Activated CD4-positive, CD25-positive, alpha-beta regulatory T cell treated with anti-CD3 and anti-CD28 coated beads, Interleukin-2, amount 50 U/mL, for 16 hours (primary cell): ENCODE measurements around the gene GPRC5B.

Source experiments
- DNase-seq: peaks from one replicate; pipeline ENCODE4 v3.0.0-alpha.2; 2020; ENCODE audit warnings: low read depth, low spot score

Gene GPRC5B

GRCh38 chr16:19872179-19872863 is 12.3 kb downstream of the GPRC5B start:
- no peak for DNase-seq

GRCh38 chr16:19871721-19872120 is 12.9 kb downstream of the GPRC5B start:
- DNase-seq = no peak

GRCh38 chr16:19868421-19868820 is 16.2 kb downstream of the GPRC5B start:
- no peak for DNase-seq

GRCh38 chr16:19864566-19864965 is 20.1 kb downstream of the GPRC5B start:
- no peak for DNase-seq

GRCh38 chr16:19863990-19864389 is 20.7 kb downstream of the GPRC5B start:
- DNase-seq = no peak

GRCh38 chr16:19861811-19862327 is 22.8 kb downstream of the GPRC5B start:
- no peak for DNase-seq

GRCh38 chr16:19861133-19861532 is 23.5 kb downstream of the GPRC5B start:
- DNase-seq = no peak

GRCh38 chr16:19860166-19861041 is 24.2 kb downstream of the GPRC5B start:
- no peak for DNase-seq

GRCh38 chr16:19859603-19860002 is 25.0 kb downstream of the GPRC5B start:
- DNase-seq = no peak

GRCh38 chr16:19859166-19859565 is 25.5 kb downstream of the GPRC5B start:
- DNase-seq = no peak

GRCh38 chr16:19858340-19859018 is 26.2 kb downstream of the GPRC5B start:
- DNase-seq = no peak

GRCh38 chr16:19857593-19858339 is 26.9 kb downstream of the GPRC5B start:
- no peak for DNase-seq

GRCh38 chr16:19856120-19856519 is 28.5 kb downstream of the GPRC5B start:
- DNase-seq = no peak

GRCh38 chr16:19854543-19854876 is 30.1 kb downstream of the GPRC5B start:
- no peak for DNase-seq

GRCh38 chr16:19853742-19854542 is 30.7 kb downstream of the GPRC5B start:
- no peak for DNase-seq

GRCh38 chr16:19853132-19853741 is 31.4 kb downstream of the GPRC5B start:
- DNase-seq = no peak

GRCh38 chr16:19851476-19851875 is 33.2 kb downstream of the GPRC5B start:
- no peak for DNase-seq

- no peak for DNase-seq
Observed at GRCh38 chr16:19850131-19850817, 34.4 kb downstream of the GPRC5B start.

GRCh38 chr16:19848756-19849155 is 35.9 kb downstream of the GPRC5B start:
- DNase-seq = no peak

- DNase-seq = no peak
Observed at GRCh38 chr16:19846436-19846835, 38.2 kb downstream of the GPRC5B start.
